ENCODE measurements around the gene ADGRG6.

Gene ADGRG6

GRCh38 chr6:142399739-142400138, 97.9 kb downstream of the ADGRG6 start:
- Histone ChIP-seq H3K4me3 (ENCODE audit: insufficient read depth, low read depth, low read length, poor library complexity, severe bottlenecking) (no peak overlapping the region), H3K9me3 (ENCODE audit: control insufficient read depth, low read length) (no peaks in the 10 kb centered on the region), H3K4me1 (ENCODE audit: control insufficient read depth, insufficient read depth, low read length, poor library complexity, severe bottlenecking) (peaks cover 10% of the 10 kb centered on the region), H3K27ac (ENCODE audit: insufficient read depth, low read length, poor library complexity, severe bottlenecking) (no peak overlapping the region), H3K27me3 (replicated peaks; ENCODE audit: control insufficient read depth, insufficient read depth, low read length, poor library complexity, severe bottlenecking) (no peaks in the 10 kb centered on the region), H3K36me3 (ENCODE audit: control insufficient read depth, insufficient read depth, low read length) (no peaks in the 10 kb centered on the region)
- DNase-seq, result no peak

GRCh38 chr6:142400495-142400894, 98.7 kb downstream of the ADGRG6 start:
- Histone ChIP-seq H3K27ac (ENCODE audit: insufficient read depth, low read length, poor library complexity, severe bottlenecking) (no peak overlapping the region), H3K27me3 (replicated peaks; ENCODE audit: control insufficient read depth, insufficient read depth, low read length, poor library complexity, severe bottlenecking) (no peaks in the 10 kb centered on the region), H3K36me3 (ENCODE audit: control insufficient read depth, insufficient read depth, low read length) (no peaks in the 10 kb centered on the region), H3K4me1 (ENCODE audit: control insufficient read depth, insufficient read depth, low read length, poor library complexity, severe bottlenecking) (peaks cover 3% of the 10 kb centered on the region), H3K9me3 (ENCODE audit: control insufficient read depth, low read length) (no peaks in the 10 kb centered on the region), H3K4me3 (ENCODE audit: insufficient read depth, low read depth, low read length, poor library complexity, severe bottlenecking) (no peak overlapping the region)
- no peak for DNase-seq

GRCh38 chr6:142401838-142402237, 100.0 kb downstream of the ADGRG6 start:
- Histone ChIP-seq H3K27me3 (replicated peaks; ENCODE audit: control insufficient read depth, insufficient read depth, low read length, poor library complexity, severe bottlenecking) (no peaks in the 10 kb centered on the region), H3K4me1 (ENCODE audit: control insufficient read depth, insufficient read depth, low read length, poor library complexity, severe bottlenecking) (no peaks in the 10 kb centered on the region), H3K9me3 (ENCODE audit: control insufficient read depth, low read length) (no peaks in the 10 kb centered on the region), H3K27ac (ENCODE audit: insufficient read depth, low read length, poor library complexity, severe bottlenecking) (no peak overlapping the region), H3K36me3 (ENCODE audit: control insufficient read depth, insufficient read depth, low read length) (no peaks in the 10 kb centered on the region), H3K4me3 (ENCODE audit: insufficient read depth, low read depth, low read length, poor library complexity, severe bottlenecking) (no peak overlapping the region)
- no peak for DNase-seq

- no peaks in the 10 kb centered on the region for H3K9me3 ChIP-seq (ENCODE audit: control insufficient read depth, low read length)
- H3K4me3 ChIP-seq (ENCODE audit: insufficient read depth, low read depth, low read length, poor library complexity, severe bottlenecking), result no peak overlapping the region
- no peaks in the 10 kb centered on the region for H3K36me3 ChIP-seq (ENCODE audit: control insufficient read depth, insufficient read depth, low read length)
- H3K27ac ChIP-seq (ENCODE audit: insufficient read depth, low read length, poor library complexity, severe bottlenecking), result no peak overlapping the region
- peaks cover 3% of the 10 kb centered on the region for H3K4me1 ChIP-seq (ENCODE audit: control insufficient read depth, insufficient read depth, low read length, poor library complexity, severe bottlenecking)
- DNase-seq, result no peak
- H3K27me3 ChIP-seq (replicated peaks; ENCODE audit: control insufficient read depth, insufficient read depth, low read length, poor library complexity, severe bottlenecking), result no peaks in the 10 kb centered on the region
These were observed 102.9 kb downstream of the ADGRG6 start for GRCh38 chr6:142404751-142405150.

- Histone ChIP-seq H3K36me3 (ENCODE audit: control insufficient read depth, insufficient read depth, low read length) (no peaks in the 10 kb centered on the region), H3K27ac (ENCODE audit: insufficient read depth, low read length, poor library complexity, severe bottlenecking) (no peak overlapping the region), H3K4me1 (ENCODE audit: control insufficient read depth, insufficient read depth, low read length, poor library complexity, severe bottlenecking) (peaks cover 3% of the 10 kb centered on the region), H3K4me3 (ENCODE audit: insufficient read depth, low read depth, low read length, poor library complexity, severe bottlenecking) (no peak overlapping the region), H3K9me3 (ENCODE audit: control insufficient read depth, low read length) (no peaks in the 10 kb centered on the region), H3K27me3 (replicated peaks; ENCODE audit: control insufficient read depth, insufficient read depth, low read length, poor library complexity, severe bottlenecking) (no peaks in the 10 kb centered on the region)
- no peak for DNase-seq
These were observed 104.3 kb downstream of the ADGRG6 start for GRCh38 chr6:142406131-142406530.

GRCh38 chr6:142407685-142408273, 106.0 kb downstream of the ADGRG6 start:
- H3K4me3 ChIP-seq (ENCODE audit: insufficient read depth, low read depth, low read length, poor library complexity, severe bottlenecking), result no peak overlapping the region
- H3K27me3 ChIP-seq (replicated peaks; ENCODE audit: control insufficient read depth, insufficient read depth, low read length, poor library complexity, severe bottlenecking), result no peaks in the 10 kb centered on the region
- no peak for DNase-seq
- H3K4me1 ChIP-seq (ENCODE audit: control insufficient read depth, insufficient read depth, low read length, poor library complexity, severe bottlenecking), result peaks cover 3% of the 10 kb centered on the region
- H3K36me3 ChIP-seq (ENCODE audit: control insufficient read depth, insufficient read depth, low read length), result no peaks in the 10 kb centered on the region
- no peak overlapping the region for H3K27ac ChIP-seq (ENCODE audit: insufficient read depth, low read length, poor library complexity, severe bottlenecking)
- no peaks in the 10 kb centered on the region for H3K9me3 ChIP-seq (ENCODE audit: control insufficient read depth, low read length)

GRCh38 chr6:142408409-142408808, 106.6 kb downstream of the ADGRG6 start:
- Histone ChIP-seq H3K4me1 (ENCODE audit: control insufficient read depth, insufficient read depth, low read length, poor library complexity, severe bottlenecking) (peaks cover 3% of the 10 kb centered on the region), H3K27ac (ENCODE audit: insufficient read depth, low read length, poor library complexity, severe bottlenecking) (no peak overlapping the region), H3K27me3 (replicated peaks; ENCODE audit: control insufficient read depth, insufficient read depth, low read length, poor library complexity, severe bottlenecking) (no peaks in the 10 kb centered on the region), H3K4me3 (ENCODE audit: insufficient read depth, low read depth, low read length, poor library complexity, severe bottlenecking) (no peak overlapping the region), H3K9me3 (ENCODE audit: control insufficient read depth, low read length) (no peaks in the 10 kb centered on the region), H3K36me3 (ENCODE audit: control insufficient read depth, insufficient read depth, low read length) (no peaks in the 10 kb centered on the region)
- DNase-seq, result no peak

GRCh38 chr6:142409794-142410193, 108.0 kb downstream of the ADGRG6 start:
- Histone ChIP-seq H3K4me3 (ENCODE audit: insufficient read depth, low read depth, low read length, poor library complexity, severe bottlenecking) (no peak overlapping the region), H3K36me3 (ENCODE audit: control insufficient read depth, insufficient read depth, low read length) (no peaks in the 10 kb centered on the region), H3K9me3 (ENCODE audit: control insufficient read depth, low read length) (no peaks in the 10 kb centered on the region), H3K4me1 (ENCODE audit: control insufficient read depth, insufficient read depth, low read length, poor library complexity, severe bottlenecking) (peaks cover 3% of the 10 kb centered on the region), H3K27me3 (replicated peaks; ENCODE audit: control insufficient read depth, insufficient read depth, low read length, poor library complexity, severe bottlenecking) (no peaks in the 10 kb centered on the region), H3K27ac (ENCODE audit: insufficient read depth, low read length, poor library complexity, severe bottlenecking) (no peak overlapping the region)
- no peak for DNase-seq

GRCh38 chr6:142411145-142411544, 109.3 kb downstream of the ADGRG6 start:
- H3K4me3 ChIP-seq (ENCODE audit: insufficient read depth, low read depth, low read length, poor library complexity, severe bottlenecking), result no peak overlapping the region
- no peak overlapping the region for H3K27ac ChIP-seq (ENCODE audit: insufficient read depth, low read length, poor library complexity, severe bottlenecking)
- peaks cover 3% of the 10 kb centered on the region for H3K4me1 ChIP-seq (ENCODE audit: control insufficient read depth, insufficient read depth, low read length, poor library complexity, severe bottlenecking)
- H3K36me3 ChIP-seq (ENCODE audit: control insufficient read depth, insufficient read depth, low read length), result no peaks in the 10 kb centered on the region
- no peaks in the 10 kb centered on the region for H3K27me3 ChIP-seq (replicated peaks; ENCODE audit: control insufficient read depth, insufficient read depth, low read length, poor library complexity, severe bottlenecking)
- DNase-seq, result no peak
- H3K9me3 ChIP-seq (ENCODE audit: control insufficient read depth, low read length), result no peaks in the 10 kb centered on the region

- H3K4me3 ChIP-seq (ENCODE audit: insufficient read depth, low read depth, low read length, poor library complexity, severe bottlenecking), result no peak overlapping the region
- H3K36me3 ChIP-seq (ENCODE audit: control insufficient read depth, insufficient read depth, low read length), result no peaks in the 10 kb centered on the region
- peaks cover 3% of the 10 kb centered on the region for H3K4me1 ChIP-seq (ENCODE audit: control insufficient read depth, insufficient read depth, low read length, poor library complexity, severe bottlenecking)
- no peak overlapping the region for H3K27ac ChIP-seq (ENCODE audit: insufficient read depth, low read length, poor library complexity, severe bottlenecking)
- no peaks in the 10 kb centered on the region for H3K9me3 ChIP-seq (ENCODE audit: control insufficient read depth, low read length)
- no peak for DNase-seq
- H3K27me3 ChIP-seq (replicated peaks; ENCODE audit: control insufficient read depth, insufficient read depth, low read length, poor library complexity, severe bottlenecking), result peaks cover 3% of the 10 kb centered on the region
These were observed 110.4 kb downstream of the ADGRG6 start for GRCh38 chr6:142412241-142412640.

Data from effector memory CD4-positive, alpha-beta T cell (primary cell).